ENCODE measurements around the gene BEST2.
A peak's percentile ranks its signal among the peaks of the same experiment; 100 is the strongest.
"Not testable (repeated sequence)": the region's sequence is repeated elsewhere in the genome, so short reads cannot be mapped to it uniquely, and the experiment has no call there.

Gene BEST2

GRCh38 chr19:12789098-12789903, 37.7 kb downstream of the BEST2 start:
- no peak for DNase-seq

- peak; percentile 91 for DNase-seq
Measured at GRCh38 chr19:12789904-12790619, 38.5 kb downstream of the BEST2 start.

GRCh38 chr19:12790628-12791344, 39.2 kb downstream of the BEST2 start:
- DNase-seq, result no peak

GRCh38 chr19:12791345-12792050, 39.9 kb downstream of the BEST2 start, which contains the start of gene JUNB:
TSS of gene JUNB (plus strand) at chr19:12791486. CDS start at chr19:12791772, 286 bp downstream.
- DNase-seq, result peak; percentile 95

- DNase-seq, result peak; percentile 51
Measured at GRCh38 chr19:12792051-12792852, 40.7 kb downstream of the BEST2 start.

GRCh38 chr19:12792853-12793289, 41.3 kb downstream of the BEST2 start:
- no peak for DNase-seq

- DNase-seq, result peak; percentile 85
Measured at GRCh38 chr19:12793290-12794195, 42.0 kb downstream of the BEST2 start.

GRCh38 chr19:12794196-12794941, 42.8 kb downstream of the BEST2 start:
- no peak for DNase-seq

- DNase-seq, result no peak
Measured at GRCh38 chr19:12794971-12795381, 43.4 kb downstream of the BEST2 start.

GRCh38 chr19:12796146-12797071, 44.8 kb downstream of the BEST2 start:
- peak; percentile 56 for DNase-seq

- no peak for DNase-seq
Measured at GRCh38 chr19:12797141-12797587, 45.6 kb downstream of the BEST2 start.

GRCh38 chr19:12797607-12798006, 46.0 kb downstream of the BEST2 start:
- DNase-seq, result not testable (repeated sequence)

- DNase-seq, result no peak
Measured at GRCh38 chr19:12799742-12800465, 48.3 kb downstream of the BEST2 start.

GRCh38 chr19:12800466-12800770, 48.8 kb downstream of the BEST2 start:
- DNase-seq, result no peak

GRCh38 chr19:12800923-12801465, 49.4 kb downstream of the BEST2 start:
- no peak for DNase-seq

- DNase-seq, result peak; percentile 30
Measured at GRCh38 chr19:12801466-12802266, 50.1 kb downstream of the BEST2 start, which contains the start of the genes PRDX2 and THSD8. TSS of gene PRDX2 (minus strand) at chr19:12801800. CDS start at chr19:12801261, 539 bp downstream. TSS of gene THSD8 (plus strand) at chr19:12802069. CDS start at chr19:12802072, 3 bp downstream.
